NCI-H146 treated with DMSO at 0.1 percent for 48 hours (cell line): Measurements from ENCODE around the gene FAM53B.

Source experiments
- DNase-seq: peaks from one replicate; lab custom pipeline; 2025; ENCODE audit not compliant: unreplicated experiment; lab: John Stamatoyannopoulos, UW

The FAM53B gene

GRCh38 chr10:124602121-124602561 lies 142.0 kb downstream of the FAM53B start:
- no peak for DNase-seq

GRCh38 chr10:124601431-124602120 lies 142.6 kb downstream of the FAM53B start:
- no peak for DNase-seq

- DNase-seq: no peak
Observed at GRCh38 chr10:124601016-124601415, 143.2 kb downstream of the FAM53B start.

- DNase-seq: no peak
Observed at GRCh38 chr10:124600051-124600880, 143.9 kb downstream of the FAM53B start.

GRCh38 chr10:124599588-124600050 lies 144.6 kb downstream of the FAM53B start:
- no peak for DNase-seq

- DNase-seq: no peak
Observed at GRCh38 chr10:124598773-124599587, 145.2 kb downstream of the FAM53B start.

GRCh38 chr10:124598196-124598595 lies 146.0 kb downstream of the FAM53B start:
- no peak for DNase-seq

GRCh38 chr10:124597846-124598165 lies 146.4 kb downstream of the FAM53B start:
- no peak for DNase-seq

- no peak for DNase-seq
Observed at GRCh38 chr10:124596962-124597845, 147.0 kb downstream of the FAM53B start.

GRCh38 chr10:124596116-124596785 lies 147.9 kb downstream of the FAM53B start:
- no peak for DNase-seq

GRCh38 chr10:124595143-124595883 lies 148.9 kb downstream of the FAM53B start:
- no peak for DNase-seq

- DNase-seq: no peak
Observed at GRCh38 chr10:124594240-124594639, 149.9 kb downstream of the FAM53B start.

GRCh38 chr10:124593431-124593985 lies 150.7 kb downstream of the FAM53B start:
- DNase-seq: no peak

- DNase-seq: no peak
Observed at GRCh38 chr10:124592736-124593430, 151.3 kb downstream of the FAM53B start.

GRCh38 chr10:124592101-124592500 lies 152.1 kb downstream of the FAM53B start:
- DNase-seq: no peak

GRCh38 chr10:124591123-124591495 lies 153.1 kb downstream of the FAM53B start:
- DNase-seq: no peak

- no peak for DNase-seq
Observed at GRCh38 chr10:124590216-124591122, 153.7 kb downstream of the FAM53B start.
